Ascending aorta (tissue), 2 donors: ENCODE data around the gene MXI1. TPM values are rescaled to one million over a fixed set of nuclear protein-coding genes. Genes with fewer than 3 reads are reported as not detected.

ENCODE experiments used
- DNase-seq, 2 donors: peaks; one replicate each; pipeline ENCODE4 v3.0.0-alpha.2; 2019; ENCODE audit warnings: low spot score in 2 of 2
- H3K27ac ChIP-seq, 2 donors: fragments of 200-600 bp; sonication (generic); one replicate each; pipeline ENCODE4 v1.5.1; 2016 to 2017; ENCODE audit warnings: mild to moderate bottlenecking in 1 of 2
- H3K27me3 ChIP-seq: fragments of 200-600 bp; sonication (generic); one replicate; pipeline ENCODE4 v1.5.1; 2017
- H3K36me3 ChIP-seq, 2 donors: fragments of 200-600 bp; sonication (generic); one replicate each; pipeline ENCODE4 v1.5.1; 2016
- H3K4me1 ChIP-seq, 2 donors: fragments of 200-600 bp; sonication (generic); one replicate each; pipeline ENCODE4 v1.5.1; 2016 to 2017; ENCODE audit warnings: mild to moderate bottlenecking in 1 of 2
- H3K4me3 ChIP-seq, 2 donors: fragments of 200-600 bp; sonication (generic); one replicate each; pipeline ENCODE4 v1.5.1; 2016 to 2017; ENCODE audit warnings: mild to moderate bottlenecking in 1 of 2
- H3K9me3 ChIP-seq, 2 donors: fragments of 200-600 bp; sonication (generic); one replicate each; pipeline ENCODE4 v1.5.1; 2016
- CTCF ChIP-seq, 3 experiments: fragments of 200-600 bp in 2 of 3; fragments of 450-650 bp in 1 of 3; sonication (generic) in 2 of 3; IDR thresholded peaks; one replicate each; pipeline ENCODE4 v1.5.1; 2016 to 2019; ENCODE audit warnings: antibody characterized with exemption in 3 of 3, mild to moderate bottlenecking in 1 of 3, moderate library complexity in 1 of 3
- intact Hi-C: fragments of 100-400 bp; cut with DNase I; formaldehyde crosslinking; loops from one replicate; pipeline ENCODE4 v1.15.1; 2023
- total RNA-seq: library from RNA; depleted of rRNA; stranded (reverse); fragments of >200 nt; gene quantifications from one replicate; pipeline ENCODE4 v1.1.0, GENCODE V29; 2016

MXI1 gene
- total RNA-seq, 1 donor from 2014 or later: 95.0 TPM

DNA sequence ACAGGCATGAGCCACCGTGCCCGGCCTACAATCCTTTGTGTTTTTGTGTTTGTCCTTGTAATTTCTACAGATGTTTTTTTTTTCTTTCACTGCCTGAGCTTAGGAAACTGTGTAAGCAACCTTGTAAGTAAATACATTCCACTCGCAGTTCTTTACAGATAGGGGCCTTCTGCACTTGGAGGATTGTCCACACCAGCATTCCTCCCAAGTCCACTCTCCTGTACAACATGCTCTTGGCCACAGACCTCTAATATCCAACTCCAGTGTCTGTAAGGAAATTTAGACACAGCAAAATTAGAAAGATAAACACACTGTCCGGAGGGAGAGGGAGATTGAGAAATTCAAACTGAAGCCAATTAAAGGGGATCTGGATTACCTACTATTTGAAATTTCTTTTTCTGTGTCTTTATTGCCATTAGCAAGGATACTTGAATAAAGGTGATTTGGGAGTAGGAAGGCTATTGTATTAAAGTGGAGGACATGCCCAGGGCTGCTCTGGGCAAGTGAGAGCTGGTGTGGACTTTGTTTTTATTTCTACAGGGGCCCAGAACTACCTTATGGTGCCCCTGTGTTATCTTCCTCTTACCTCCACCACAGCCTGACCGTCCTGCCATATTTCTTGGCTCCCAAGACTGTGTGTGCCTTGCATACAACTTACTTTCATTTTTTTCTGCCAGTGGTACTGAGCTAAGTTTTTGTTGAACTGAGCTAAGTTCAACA lies 9.7 kb downstream of the MXI1 start:
- no peak for TF ChIP-seq CTCF (IDR thresholded peaks at IDR 0.05)
- Histone ChIP-seq H3K36me3 (no peaks in the 10 kb centered on the region), H3K9me3 (no peaks in the 10 kb centered on the region), H3K4me3 (no peak overlapping the region), H3K27ac (peak overlapping the region in 1 of 2 donors; percentile 63), H3K27me3 (no peaks in the 10 kb centered on the region), H3K4me1 (peaks cover 3 to 50% of the 10 kb centered on the region in 2 donors)
- intact Hi-C loops: no loop called here
- no peak for DNase-seq

- intact Hi-C loops: no loop called here
- H3K9me3 ChIP-seq: no peaks in the 10 kb centered on the region
- no peak for DNase-seq
- no peak for TF ChIP-seq CTCF (IDR thresholded peaks at IDR 0.05)
- no peaks in the 10 kb centered on the region for H3K27me3 ChIP-seq
- peaks cover 3 to 51% of the 10 kb centered on the region in 2 donors for H3K4me1 ChIP-seq
- H3K27ac ChIP-seq: peak overlapping the region in 1 of 2 donors; percentile 63
- no peak overlapping the region for H3K4me3 ChIP-seq
- no peaks in the 10 kb centered on the region for H3K36me3 ChIP-seq
Observed at GRCh38 chr10:110217662-110218008, 10.2 kb downstream of the MXI1 start.

DNA sequence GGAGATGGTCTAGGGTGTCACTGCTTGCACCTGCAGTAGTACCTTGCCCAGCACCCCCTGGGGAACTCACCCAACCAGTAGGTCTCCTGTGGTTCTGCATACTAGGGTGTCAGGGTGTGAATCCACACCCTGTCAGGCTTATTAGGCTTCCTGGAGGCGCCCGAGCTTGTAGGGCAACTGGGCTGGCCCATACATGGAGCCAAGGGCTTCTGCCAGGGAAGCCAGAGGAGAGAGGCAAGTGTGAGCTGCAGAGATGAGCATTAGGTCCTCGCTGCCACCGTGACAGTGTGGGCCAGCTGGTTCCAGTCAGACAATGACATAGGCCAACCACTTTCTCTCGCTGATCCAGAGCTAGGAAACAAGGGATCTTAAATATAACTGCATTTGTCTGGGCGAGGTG lies 11.2 kb downstream of the MXI1 start:
- H3K27ac ChIP-seq: peak overlapping the region; percentile 19 to 90

DNA sequence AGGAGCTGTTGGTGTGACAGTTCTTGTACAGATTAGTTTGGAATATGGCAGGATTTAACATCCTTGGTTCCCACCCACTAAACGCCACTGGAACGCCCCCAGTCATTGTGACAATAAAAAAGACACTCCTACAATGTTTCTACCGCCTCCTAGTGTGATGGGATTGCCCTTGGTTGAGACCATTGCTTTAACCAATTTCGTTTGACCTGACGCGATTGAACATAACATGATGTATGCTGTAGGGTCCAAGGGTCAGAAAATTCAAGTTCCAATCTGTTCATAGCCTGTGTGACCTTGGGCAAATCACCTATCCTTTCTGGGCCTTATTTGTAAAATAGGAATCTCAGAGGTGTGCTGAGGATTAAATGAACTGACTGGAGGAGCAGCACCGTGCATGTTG lies 12.5 kb downstream of the MXI1 start:
- no peak for TF ChIP-seq CTCF (IDR thresholded peaks at IDR 0.05)
- peaks cover 0 to 45% of the 10 kb centered on the region in 2 donors for H3K4me1 ChIP-seq
- intact Hi-C loops: loop anchor here (5.0 kb wide), 1 partner anchor 697 kb away; the partner anchor contains the start of genes BBIP1 and SHOC2
- no peak overlapping the region for H3K4me3 ChIP-seq
- DNase-seq: no peak
- no peaks in the 10 kb centered on the region for H3K9me3 ChIP-seq
- H3K27me3 ChIP-seq: no peaks in the 10 kb centered on the region
- no peaks in the 10 kb centered on the region for H3K36me3 ChIP-seq
- H3K27ac ChIP-seq: peak overlapping the region; percentile 88 to 90

More for the DNA sequence above, 11.2 kb downstream of the MXI1 start:
- no peak for TF ChIP-seq CTCF (IDR thresholded peaks at IDR 0.05)
- Histone ChIP-seq H3K36me3 (no peaks in the 10 kb centered on the region), H3K27me3 (no peaks in the 10 kb centered on the region), H3K4me1 (peaks cover 3 to 56% of the 10 kb centered on the region in 2 donors), H3K4me3 (no peak overlapping the region), H3K9me3 (no peaks in the 10 kb centered on the region)
- intact Hi-C loops: no loop called here
- DNase-seq: no peak

GRCh38 chr10:110220398-110220797 lies 13.0 kb downstream of the MXI1 start:
- intact Hi-C loops: loop anchor here (5.0 kb wide), 1 partner anchor 697 kb away; the partner anchor contains the start of genes BBIP1 and SHOC2
- H3K4me1 ChIP-seq: peaks cover 0 to 40% of the 10 kb centered on the region in 2 donors
- TF ChIP-seq CTCF (IDR thresholded peaks at IDR 0.05): no peak
- DNase-seq: peak in 1 of 2 donors; percentile 71
- peak overlapping the region; percentile 88 to 90 for H3K27ac ChIP-seq
- no peaks in the 10 kb centered on the region for H3K36me3 ChIP-seq
- no peaks in the 10 kb centered on the region for H3K9me3 ChIP-seq
- H3K27me3 ChIP-seq: no peaks in the 10 kb centered on the region
- H3K4me3 ChIP-seq: no peak overlapping the region
